ACHN (cell line): ENCODE measurements around the gene KATNAL1.

Source experiments
- DNase-seq: peaks from one replicate; pipeline ENCODE4 v3.0.0-alpha.2; 2015
- in situ Hi-C: cut with HindIII; loops from 2 replicates; pipeline ENCODE4 v1.10.0; 2017; ENCODE audit warnings: low sequenced_read_pairs, low pct_ligation_motif_present, low pct_unique_long_range_greater_than_20kb

KATNAL1 gene

GRCh38 chr13:30334663-30335386 is 27.5 kb upstream of the KATNAL1 start:
- in situ Hi-C loops = no loop called here
- DNase-seq = peak; percentile 46

GRCh38 chr13:30333616-30334015 is 26.3 kb upstream of the KATNAL1 start:
- in situ Hi-C loops = no loop called here
- DNase-seq = no peak

GRCh38 chr13:30332456-30333143 is 25.2 kb upstream of the KATNAL1 start:
- in situ Hi-C loops = no loop called here
- DNase-seq = peak; percentile 10

- no peak for DNase-seq
Measured at GRCh38 chr13:30331331-30331771, 24.0 kb upstream of the KATNAL1 start.

GRCh38 chr13:30329009-30329585 is 21.7 kb upstream of the KATNAL1 start:
- no peak for DNase-seq
- in situ Hi-C loops = no loop called here

More at GRCh38 chr13:30331331-30331771, 24.0 kb upstream of the KATNAL1 start:
- in situ Hi-C loops = no loop called here

- in situ Hi-C loops = no loop called here
- DNase-seq = no peak
Measured at GRCh38 chr13:30325668-30326067, 18.3 kb upstream of the KATNAL1 start.

GRCh38 chr13:30323524-30323923 is 16.2 kb upstream of the KATNAL1 start:
- in situ Hi-C loops = no loop called here

GRCh38 chr13:30322428-30322827 is 15.1 kb upstream of the KATNAL1 start:
- no peak for DNase-seq
- in situ Hi-C loops = no loop called here

More at GRCh38 chr13:30323524-30323923, 16.2 kb upstream of the KATNAL1 start:
- no peak for DNase-seq

GRCh38 chr13:30321256-30321655 is 13.9 kb upstream of the KATNAL1 start:
- in situ Hi-C loops = no loop called here
- no peak for DNase-seq

GRCh38 chr13:30319655-30320054 is 12.3 kb upstream of the KATNAL1 start:
- no peak for DNase-seq
- in situ Hi-C loops = no loop called here

- no peak for DNase-seq
- in situ Hi-C loops = no loop called here
Measured at GRCh38 chr13:30319130-30319529, 11.8 kb upstream of the KATNAL1 start.

GRCh38 chr13:30318026-30318425 is 10.7 kb upstream of the KATNAL1 start:
- DNase-seq = no peak
- in situ Hi-C loops = no loop called here

- DNase-seq = no peak
- in situ Hi-C loops = no loop called here
Measured at GRCh38 chr13:30314562-30314961, 7.2 kb upstream of the KATNAL1 start.

- no peak for DNase-seq
- in situ Hi-C loops = no loop called here
Measured at GRCh38 chr13:30314069-30314468, 6.7 kb upstream of the KATNAL1 start.

- in situ Hi-C loops = no loop called here
- DNase-seq = no peak
Measured at GRCh38 chr13:30313311-30313710, 6.0 kb upstream of the KATNAL1 start.

GRCh38 chr13:30312904-30313303 is 5.6 kb upstream of the KATNAL1 start:
- in situ Hi-C loops = no loop called here
- DNase-seq = no peak

- in situ Hi-C loops = no loop called here
- no peak for DNase-seq
Measured at GRCh38 chr13:30308548-30308947, 1.2 kb upstream of the KATNAL1 start.

GRCh38 chr13:30307971-30308290 is 580 bp upstream of the KATNAL1 start:
- DNase-seq = no peak
- in situ Hi-C loops = no loop called here

GRCh38 chr13:30306762-30307193 is 573 bp downstream of the KATNAL1 start:
- in situ Hi-C loops = no loop called here
- peak; percentile 88 for DNase-seq
